Measurements from ENCODE around the gene WEE2.

GRCh38 chr7:141709749-141710148, 1.6 kb downstream of the WEE2 start:
- TF ChIP-seq CTCF (IDR thresholded peaks at IDR 0.05; ENCODE audit: poor library complexity, severe bottlenecking) (no peak), MXI1 (conservative IDR thresholded peaks at IDR 0.05; ENCODE audit: poor library complexity, severe bottlenecking) (no peak), EZH2 (IDR thresholded peaks at IDR 0.05; ENCODE audit: borderline replicate concordance, insufficient read depth, low read length, poor library complexity, severe bottlenecking) (no peak), RAD21 (conservative IDR thresholded peaks at IDR 0.05) (no peak), POLR2AphosphoS5 (IDR thresholded peaks at IDR 0.05) (no peak), TAF1 (IDR thresholded peaks at IDR 0.05; ENCODE audit: low read depth) (no peak), EP300 (conservative IDR thresholded peaks at IDR 0.05; ENCODE audit: poor library complexity, severe bottlenecking) (no peak), REST (IDR thresholded peaks at IDR 0.05; ENCODE audit: borderline replicate concordance) (no peak)
